ENCODE measurements around the gene TCF25.

GRCh38 chr16:89890200-89890599 lies 16.8 kb downstream of the TCF25 start:
- no peak for TF ChIP-seq POLR2A (IDR thresholded peaks at IDR 0.05)
- no peak for TF ChIP-seq CTCF (IDR thresholded peaks at IDR 0.05)
- TF ChIP-seq EP300 (IDR thresholded peaks at IDR 0.05) = no peak
- TF ChIP-seq POLR2AphosphoS5 (IDR thresholded peaks at IDR 0.05) = no peak
